ENCODE data around the gene SRSF4.
"Not testable (repeated sequence)": the region's sequence is repeated elsewhere in the genome, so short reads cannot be mapped to it uniquely, and the experiment has no call there.

Gene SRSF4

DNA sequence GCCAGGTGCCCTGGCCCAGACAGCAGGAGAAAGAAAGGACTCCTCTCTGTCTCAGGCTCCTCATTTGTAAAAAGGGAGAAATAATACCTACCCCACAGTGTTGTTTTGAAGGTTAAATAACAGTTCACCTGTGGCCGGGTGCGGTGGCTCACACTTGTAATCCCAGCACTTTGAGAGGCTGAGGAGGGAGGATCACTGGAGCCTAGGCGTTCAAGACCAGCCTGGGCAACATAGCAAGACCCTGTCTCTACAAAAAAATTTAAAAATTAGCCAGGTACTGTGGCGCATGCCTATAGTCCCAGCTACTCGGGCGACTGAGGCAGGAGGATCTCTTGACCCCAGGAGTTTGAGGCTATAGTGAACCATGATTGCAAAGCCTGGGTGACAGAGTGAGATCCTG, 55.5 kb downstream of the SRSF4 start:
- DNase-seq (ENCODE audit: low read depth in 4 of 4, low spot score in 1 of 4) = no peak

DNA sequence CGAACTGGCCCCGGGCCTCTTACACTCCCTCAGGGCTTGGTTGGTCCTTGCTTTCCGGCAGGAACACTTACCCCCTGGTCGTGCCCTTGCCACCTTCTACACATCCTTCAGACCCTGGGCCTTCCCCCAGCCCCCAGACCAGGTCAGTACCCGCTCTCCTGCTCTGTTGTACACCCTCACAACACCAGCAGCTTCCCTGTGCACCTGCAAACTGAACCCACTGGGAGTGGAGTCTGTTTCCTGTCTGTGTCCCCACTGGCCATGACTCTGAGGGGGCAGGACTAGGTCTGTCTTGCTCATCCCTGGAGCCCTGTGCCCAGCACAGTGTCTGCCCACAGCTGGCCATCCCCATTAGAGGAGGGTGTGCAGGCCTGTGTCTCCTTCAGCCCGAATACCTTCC, 55.9 kb downstream of the SRSF4 start:
- no peak for DNase-seq (ENCODE audit: low read depth in 4 of 4, low spot score in 1 of 4)

DNA sequence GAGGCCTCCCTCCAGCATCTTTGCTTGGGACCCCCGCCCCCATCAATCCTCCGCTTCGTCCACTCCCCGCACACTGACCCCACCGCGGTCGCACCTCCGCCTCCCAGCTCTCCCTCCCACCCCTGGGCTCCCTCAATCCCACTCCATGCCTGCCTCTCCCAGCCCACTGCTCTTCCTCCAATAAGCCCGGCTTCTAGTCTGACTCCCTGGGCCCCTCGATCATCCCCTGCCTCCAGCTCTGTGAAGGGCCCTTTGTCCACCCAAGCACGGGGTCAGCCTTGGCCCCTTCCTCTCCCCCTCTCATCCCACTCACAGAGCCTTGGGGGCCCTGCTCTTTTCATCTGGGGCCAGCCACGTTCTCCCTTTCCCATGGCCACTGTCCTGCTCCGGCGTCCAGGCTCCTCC, 56.5 kb downstream of the SRSF4 start:
- no peak for DNase-seq (ENCODE audit: low read depth in 4 of 4, low spot score in 1 of 4)

DNA sequence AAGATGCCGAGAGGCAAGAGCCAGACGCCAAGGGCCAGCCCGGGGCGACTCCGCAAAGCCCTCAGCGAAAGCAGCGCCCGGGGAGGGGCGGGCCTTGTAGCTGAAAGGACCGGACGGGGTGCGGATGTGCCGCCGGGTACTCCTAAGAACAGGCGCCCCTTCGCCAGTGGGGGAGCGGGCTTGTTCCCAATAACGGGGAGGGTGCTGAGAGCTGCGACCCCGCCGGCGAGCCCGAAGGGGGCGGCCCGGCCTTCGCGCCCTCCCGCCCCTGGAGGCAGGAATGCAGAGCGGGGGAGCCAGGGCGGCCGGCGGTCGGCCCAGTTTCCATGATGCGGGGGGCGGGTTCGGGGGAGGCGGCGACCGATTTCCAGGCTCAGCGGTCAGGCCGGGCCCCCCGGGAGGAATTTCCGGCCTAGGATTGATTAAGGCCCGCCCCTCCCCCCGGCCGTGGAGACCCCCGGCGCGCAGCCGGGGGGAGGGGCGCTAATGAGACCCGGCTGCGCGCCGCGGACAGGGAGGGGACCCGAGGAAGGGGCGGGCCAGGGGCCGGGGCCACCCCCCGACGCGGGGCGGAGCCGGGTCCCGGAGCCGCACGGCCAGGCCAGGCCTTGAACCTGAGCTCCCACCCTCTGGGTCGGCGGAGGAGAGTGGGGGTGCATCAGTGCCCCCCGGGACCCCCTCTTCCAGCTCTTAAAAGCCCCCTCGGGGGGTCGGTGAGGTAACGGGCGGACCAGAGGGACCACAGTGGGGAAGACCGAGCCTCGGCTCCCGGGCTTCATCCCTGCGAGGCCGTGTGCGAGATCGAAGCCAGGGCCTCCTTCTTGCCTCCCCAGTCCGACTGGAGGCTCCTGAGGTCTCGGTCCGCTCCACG, 57.1 kb downstream of the SRSF4 start:
- DNase-seq (ENCODE audit: low read depth in 4 of 4, low spot score in 1 of 4) = peak in 2 of 4 experiments; percentile 33 to 60

DNA sequence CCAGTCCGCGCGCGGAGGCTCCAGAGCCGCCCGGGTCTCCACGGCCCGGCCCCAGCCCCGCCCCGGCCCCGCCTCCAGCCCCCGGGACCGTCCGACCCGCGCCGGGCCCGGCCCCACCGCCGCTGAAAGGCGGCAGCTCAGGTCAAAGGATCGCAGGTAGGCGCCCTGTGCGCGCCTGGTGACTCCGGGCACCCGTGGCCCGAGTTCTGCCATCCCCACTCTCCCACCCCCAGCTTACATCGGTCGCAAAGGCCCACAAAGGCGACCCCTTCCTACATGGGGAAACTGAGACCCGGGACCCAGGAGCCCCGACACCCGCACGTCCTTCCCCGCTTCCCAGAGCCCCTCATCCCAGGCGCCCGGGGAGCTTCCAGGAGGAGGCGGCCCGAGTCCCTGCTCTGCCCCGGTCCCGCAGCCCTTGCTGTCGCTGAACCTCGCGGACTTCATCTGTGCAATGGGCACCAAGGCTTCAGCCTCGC, 57.8 kb downstream of the SRSF4 start, which contains the start of gene TMEM200B:
Gene TMEM200B, minus strand, starts transcription at position 17 of the 479 bp plus-strand sequence. CDS start 2,075 bp downstream, outside the sequence.
- no peak for DNase-seq (ENCODE audit: low read depth in 4 of 4, low spot score in 1 of 4)

DNA sequence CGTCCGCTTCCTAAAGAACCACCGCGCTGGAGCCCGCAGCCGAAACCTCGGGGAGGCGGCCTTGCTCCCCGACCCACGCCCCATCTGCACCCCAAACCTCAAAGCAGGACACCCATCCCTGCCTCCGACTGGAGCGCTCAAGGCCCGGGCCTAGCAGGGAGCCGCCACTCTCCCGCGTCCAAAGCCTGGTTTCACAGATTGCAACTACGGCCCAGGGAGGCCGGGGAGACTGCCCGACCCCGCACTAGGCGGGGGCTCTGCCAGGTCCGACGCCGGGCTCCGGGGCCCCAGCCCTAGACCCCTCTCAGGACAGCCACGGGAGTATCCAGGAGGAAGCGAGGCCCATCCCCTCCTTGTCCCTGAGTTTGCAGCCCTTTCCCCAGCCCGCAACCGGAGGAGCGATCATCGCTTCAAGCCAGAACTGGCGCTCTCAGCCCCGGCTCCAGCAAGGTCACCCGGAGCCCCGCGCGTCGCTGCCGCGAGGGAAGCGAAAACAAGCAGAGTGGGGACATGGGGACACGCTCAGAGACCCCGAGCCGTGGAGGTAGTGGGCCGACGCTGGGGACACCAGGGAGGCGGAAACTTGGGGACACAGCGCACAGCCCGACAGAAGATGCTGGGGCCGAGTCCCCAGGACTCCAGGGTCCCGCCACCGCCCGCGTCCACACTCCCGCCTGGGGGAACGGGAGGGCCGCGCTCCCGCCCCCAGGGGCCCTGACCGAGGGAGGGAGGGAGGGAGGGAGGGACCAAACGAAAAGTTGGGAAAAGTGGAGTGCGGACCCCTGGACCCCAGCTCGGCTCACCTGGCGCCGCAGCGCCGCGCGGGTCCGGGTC, 58.4 kb downstream of the SRSF4 start:
- peak in 1 of 4 experiments; percentile 19 for DNase-seq (ENCODE audit: low read depth in 4 of 4, low spot score in 1 of 4)

DNA sequence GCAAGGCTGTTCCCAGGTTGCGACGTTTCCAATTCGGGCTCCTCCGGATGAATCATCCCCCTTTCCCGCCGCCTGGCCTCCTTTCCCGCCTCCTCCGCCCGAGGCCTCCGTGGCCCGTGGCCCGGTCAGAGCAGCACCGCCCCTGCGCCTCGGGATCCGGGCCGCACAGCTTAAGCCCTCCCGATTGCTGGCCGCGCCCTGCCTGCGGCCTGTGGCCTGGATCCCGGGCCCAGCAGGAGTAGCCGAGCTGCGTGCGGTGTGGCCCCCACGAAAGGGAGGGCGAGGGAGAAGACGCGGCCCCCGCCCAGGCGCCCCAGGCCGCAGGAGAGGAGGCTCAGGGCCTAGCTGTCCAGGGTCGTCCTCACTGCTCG, 59.0 kb downstream of the SRSF4 start:
- no peak for DNase-seq (ENCODE audit: low read depth in 4 of 4, low spot score in 1 of 4)

DNA sequence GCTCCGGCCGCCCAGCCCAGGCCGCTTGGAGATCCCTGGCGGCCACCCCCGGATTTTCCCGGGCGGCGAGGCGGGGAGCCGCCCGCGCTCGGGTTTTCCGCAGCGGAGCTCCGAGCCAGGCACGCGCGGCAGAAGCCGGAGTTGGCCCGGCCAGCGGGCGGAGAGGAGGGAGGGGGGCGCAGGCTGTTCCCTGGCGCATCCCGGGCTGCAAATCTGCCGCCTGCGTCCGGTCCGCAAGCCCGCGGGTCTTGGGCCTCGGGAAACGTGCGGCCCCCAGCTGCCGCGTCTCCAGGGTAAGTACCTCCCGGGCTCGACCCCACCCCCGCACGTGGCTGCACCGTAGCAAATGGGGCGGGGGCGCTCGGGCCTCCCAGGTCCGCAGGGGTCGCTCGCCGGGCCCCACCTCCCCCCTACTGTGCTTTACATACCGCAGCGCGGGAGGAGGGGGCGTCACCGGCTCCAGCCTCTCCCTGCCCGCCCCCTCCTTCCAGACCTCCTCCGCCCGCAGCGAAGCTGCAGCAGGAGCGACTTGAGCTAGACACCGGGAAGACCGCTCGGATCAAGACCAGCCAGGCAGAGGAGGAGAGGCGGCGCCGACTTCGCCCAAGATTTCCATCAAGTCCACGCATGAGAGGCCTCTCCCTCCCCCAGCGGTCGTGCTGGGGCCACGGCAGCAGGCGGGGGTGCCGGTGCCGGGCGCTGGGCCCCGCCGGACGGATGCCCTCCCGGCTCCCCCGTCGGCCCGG, 59.6 kb downstream of the SRSF4 start:
- DNase-seq (ENCODE audit: low read depth in 4 of 4, low spot score in 1 of 4) = peak in 1 of 4 experiments; percentile 15

DNA sequence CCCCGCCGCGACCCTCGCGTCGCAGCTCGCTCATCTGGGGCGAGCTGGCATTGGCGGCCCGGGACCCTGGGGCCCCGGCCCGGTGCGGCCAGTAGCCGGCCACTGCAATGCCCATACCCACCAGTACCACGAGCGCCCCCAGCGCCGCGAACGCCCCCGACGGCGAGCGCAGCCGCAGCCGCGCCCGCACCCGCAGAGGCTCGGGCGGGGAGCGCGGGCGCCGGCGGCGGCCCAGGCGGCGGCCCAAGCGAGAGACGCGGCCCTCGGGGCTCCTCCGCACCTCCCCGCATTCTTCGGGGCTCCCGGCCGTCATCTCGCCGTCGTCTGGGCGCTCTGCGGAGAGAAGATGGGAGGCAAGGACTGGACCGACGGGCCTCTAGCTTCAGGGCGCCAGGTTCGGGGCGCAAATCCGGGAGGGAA, 60.2 kb downstream of the SRSF4 start:
- no peak for DNase-seq (ENCODE audit: low read depth in 4 of 4, low spot score in 1 of 4)

DNA sequence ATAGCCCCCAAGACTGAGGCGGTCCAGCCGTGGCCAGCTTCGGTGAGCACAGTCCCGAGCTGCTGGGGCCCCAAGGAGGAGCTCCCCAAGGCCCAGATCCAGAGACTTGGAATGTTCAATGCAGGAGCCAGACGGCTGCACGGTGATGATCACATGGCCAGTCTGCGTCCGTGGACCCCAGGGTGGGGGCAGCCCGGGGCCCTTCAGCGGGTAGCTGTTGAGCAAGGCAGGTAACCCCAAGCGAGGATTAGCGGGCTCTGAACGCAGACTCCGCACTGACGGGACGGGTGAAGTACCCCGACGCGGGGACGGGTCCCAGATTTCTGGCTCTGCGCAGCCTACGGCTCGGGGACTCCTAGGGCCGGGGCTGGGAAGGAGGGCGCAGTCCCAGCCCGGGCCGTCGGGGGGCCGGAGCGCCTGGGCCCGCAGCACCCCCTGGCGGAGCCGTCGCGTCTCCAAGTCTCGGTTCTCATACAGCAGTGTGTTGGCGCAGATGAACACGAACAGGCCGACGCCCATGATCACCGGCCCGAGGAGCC, 60.7 kb downstream of the SRSF4 start:
- DNase-seq (ENCODE audit: low read depth in 4 of 4, low spot score in 1 of 4) = peak in 3 of 4 experiments; percentile 41 to 58 (median 42)

DNA sequence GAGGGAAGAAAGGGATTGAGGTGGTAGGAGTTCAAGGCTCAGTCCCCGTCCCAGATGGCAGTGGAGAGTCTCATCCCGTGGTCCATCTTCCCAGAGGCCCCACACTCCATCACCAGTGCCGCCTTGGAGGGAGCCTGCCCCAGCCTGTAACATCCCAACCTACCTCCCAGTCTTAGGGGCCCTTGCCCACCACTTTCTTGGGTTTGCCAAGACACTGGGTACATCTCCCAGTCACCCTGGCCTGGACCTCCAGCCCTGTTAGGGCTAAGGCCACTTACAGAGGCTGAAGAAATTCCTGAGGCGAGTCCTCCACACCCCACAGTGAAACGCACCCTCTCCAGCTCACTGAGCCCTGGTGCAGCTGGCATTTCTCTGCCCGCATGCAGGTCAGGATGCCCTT, 61.3 kb downstream of the SRSF4 start:
- no peak for DNase-seq (ENCODE audit: low read depth in 4 of 4, low spot score in 1 of 4)

DNA sequence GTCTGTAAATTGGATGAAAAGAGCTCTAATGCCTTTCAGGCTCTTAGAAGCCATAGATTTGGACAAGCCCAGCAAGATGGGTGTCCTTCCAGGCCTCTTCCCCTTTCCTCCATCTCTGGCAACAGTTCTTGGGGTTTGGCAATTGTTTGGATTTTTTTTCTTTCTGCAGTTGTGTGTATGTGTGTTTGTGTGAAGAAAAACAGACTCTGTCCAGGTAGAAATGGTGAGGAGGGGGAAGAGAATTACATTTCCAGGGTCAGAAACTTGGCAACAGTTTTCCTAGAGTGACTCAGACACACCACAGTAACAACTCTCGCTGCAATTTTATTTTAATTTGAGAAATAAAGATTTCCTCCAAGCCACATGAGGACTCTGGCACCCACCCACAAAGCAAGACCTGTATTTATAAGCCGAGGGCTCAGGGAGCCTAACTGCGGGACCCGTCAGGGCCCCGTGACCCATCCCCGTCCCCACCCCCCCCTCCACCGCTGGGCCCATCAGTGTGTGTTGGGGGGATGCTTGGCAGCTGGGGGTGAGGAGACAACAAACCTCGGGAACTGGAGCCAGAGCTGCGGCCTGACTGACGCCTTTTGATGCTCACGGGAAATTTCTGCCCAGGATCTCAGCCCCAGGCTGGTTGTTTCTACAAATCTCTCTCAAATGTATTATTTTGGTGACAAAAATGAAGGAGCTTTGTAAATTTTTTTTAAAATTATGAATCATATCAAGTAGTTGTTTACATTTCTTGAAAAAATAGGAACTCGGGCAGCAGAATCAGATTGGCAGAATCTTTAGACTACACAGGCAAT, 62.4 kb downstream of the SRSF4 start:
- DNase-seq (ENCODE audit: low read depth in 4 of 4, low spot score in 1 of 4) = no peak

DNA sequence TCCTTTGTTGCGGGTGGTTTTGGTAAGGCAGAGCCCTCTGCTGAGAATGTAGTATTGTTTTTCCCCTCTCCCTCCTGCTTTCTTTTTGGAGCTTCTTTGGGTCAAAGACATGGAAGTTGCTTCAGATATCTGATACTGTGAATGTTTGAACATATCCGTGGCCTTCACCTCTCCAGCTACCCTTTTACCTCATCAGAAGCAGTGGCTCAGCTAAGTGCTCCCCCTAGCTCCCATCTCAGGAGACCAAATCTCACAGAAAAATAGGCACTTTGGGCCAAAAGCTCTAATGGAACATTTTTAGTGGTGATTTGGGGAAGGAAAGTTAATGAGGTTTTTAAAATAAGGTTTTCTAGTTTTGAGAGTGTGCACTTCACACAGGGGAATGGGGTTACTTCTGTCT, 64.3 kb downstream of the SRSF4 start:
- no peak for DNase-seq (ENCODE audit: low read depth in 4 of 4, low spot score in 1 of 4)

DNA sequence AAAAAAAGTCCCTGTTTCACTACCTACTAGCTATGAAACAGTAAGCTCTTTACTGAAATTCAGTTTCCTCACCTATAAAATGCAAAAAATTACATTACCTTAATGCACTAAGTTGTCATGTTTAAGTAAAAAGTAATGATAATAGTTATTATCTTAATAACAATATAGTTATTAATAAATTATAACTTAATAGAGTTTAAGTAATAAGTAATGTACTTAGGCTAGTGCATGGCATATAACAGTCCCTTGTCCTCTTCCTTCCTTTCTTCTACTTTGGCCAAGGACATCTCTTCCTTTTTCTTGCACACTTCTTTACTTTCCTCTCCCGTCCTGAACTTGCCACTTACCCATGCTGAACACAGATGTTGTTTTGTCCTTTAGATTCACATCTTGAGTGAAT, 67.0 kb downstream of the SRSF4 start:
- no peak for DNase-seq (ENCODE audit: low read depth in 4 of 4, low spot score in 1 of 4)

DNA sequence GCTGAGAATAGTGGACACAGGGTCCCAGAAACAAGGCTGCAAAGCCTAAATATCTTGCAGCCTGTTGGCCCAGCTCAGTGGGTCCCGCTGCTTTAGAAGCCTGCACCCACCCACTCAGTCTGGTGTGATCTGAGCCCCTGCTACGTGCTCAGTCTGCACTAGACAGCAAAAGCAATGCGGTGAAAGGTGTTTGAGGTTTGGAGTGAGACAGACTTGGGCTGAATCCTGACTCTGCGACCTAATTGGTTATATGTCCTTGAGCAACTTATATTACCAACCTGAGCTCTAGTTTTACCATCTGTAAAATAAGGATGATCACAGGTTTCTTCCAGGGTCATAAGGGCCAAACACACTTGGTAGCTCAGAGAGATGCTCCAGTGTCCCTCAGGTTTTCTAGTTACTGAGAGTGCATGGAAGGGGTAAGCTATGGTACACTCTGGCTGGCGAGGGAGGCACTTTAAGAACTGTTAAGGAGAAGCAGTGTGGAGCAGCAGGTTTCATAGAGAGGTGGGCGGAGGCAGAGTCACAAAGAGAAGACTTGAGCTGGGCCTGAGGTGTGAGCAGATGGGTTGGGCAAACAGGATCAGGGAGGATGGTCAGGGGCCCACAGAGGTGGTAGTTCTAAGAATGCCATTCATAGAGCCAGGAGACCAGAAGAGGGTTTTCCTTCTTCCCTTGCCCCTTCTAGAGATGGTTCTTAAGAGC, 68.1 kb downstream of the SRSF4 start:
- no peak for DNase-seq (ENCODE audit: low read depth in 4 of 4, low spot score in 1 of 4)

DNA sequence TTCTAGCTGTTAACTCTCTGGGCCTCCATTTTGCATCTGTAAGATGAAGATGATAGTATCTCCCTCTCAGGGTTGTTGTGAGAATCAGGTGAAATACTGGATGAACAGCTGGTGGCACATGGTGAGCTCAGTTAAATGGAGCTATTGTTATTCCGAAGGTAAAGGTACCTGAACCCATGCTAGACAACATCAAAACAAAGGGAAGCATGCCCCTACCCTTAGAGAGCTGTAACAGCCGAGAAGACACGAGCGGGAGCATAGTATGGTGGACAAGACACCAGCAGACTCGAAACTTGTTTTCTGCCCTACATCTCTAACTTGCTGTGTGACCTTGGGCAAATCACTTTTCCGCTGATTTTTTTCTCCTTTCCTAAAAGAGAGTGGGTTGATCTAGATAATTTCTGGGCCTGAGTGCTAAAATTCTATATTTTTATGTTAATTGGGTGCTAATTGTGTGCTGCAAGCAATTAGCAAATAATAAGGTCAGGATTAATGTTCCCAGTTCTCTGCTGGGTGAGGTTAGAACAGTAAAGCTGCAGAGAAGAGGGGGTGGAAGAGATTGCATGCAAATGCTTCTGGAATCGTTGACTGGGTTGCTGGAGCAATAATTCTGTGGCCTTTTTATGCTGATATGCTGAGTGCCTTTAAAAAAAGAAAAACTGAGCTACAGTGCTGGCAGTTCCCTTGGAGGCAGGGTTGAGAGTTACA, 68.8 kb downstream of the SRSF4 start:
- no peak for DNase-seq (ENCODE audit: low read depth in 4 of 4, low spot score in 1 of 4)

DNA sequence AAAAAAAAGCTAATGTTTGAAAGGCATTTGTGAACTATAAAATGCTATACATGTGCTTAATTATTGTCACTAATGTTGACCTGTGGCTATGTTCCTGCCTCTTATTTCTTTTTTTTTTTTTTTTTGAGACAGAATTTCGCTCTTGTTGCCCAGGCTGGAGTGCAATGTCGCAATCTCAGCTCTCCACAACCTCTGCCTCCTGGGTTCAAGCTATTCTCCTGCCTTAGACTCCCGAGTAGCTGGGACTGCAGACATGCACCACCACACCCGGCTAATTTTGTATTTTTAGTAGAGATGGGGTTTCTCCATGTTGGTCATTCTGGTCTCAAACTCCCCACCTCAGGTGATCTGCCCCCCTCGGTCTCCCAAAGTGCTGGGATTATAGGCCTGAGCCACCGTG, 73.7 kb downstream of the SRSF4 start:
- not testable (repeated sequence) for DNase-seq (ENCODE audit: low read depth in 4 of 4, low spot score in 1 of 4)

DNA sequence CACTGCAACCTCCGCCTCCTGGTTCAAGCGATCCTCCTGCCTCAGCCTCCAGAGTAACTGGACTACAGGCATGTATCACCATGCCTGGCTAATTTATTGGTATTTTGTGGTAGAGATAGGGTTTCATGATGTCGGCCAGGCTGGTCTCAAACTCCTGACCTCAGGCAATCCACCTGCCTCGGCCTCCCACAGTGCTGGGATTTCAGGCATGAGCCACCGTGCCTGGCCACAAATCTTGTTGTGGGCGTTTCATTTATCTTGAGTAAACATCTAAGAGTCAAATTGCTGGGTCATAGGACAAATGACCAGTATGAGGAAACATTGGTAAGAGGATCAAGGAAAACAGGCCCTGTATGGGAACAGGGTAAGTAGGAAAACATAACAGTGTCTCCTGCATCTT, 75.9 kb downstream of the SRSF4 start:
- DNase-seq (ENCODE audit: low read depth in 4 of 4, low spot score in 1 of 4) = no peak

DNA sequence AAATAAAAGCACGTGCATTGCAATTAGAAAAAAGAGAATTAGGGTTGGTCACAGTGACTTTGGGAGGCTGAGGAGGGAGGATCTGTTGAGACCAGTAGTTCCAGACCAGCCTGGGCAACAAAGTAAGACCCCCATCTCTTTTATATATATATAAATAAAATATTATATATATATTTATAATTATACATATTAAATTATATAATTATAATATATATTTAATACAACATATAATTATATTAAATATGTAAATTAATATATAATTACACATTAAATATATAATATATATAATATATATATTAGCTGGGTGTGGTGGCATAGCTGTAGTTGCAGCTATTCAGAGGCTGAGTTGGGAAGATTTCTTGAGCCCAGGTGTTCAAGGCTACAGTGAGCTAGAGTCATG, 81.2 kb downstream of the SRSF4 start:
- DNase-seq (ENCODE audit: low read depth in 4 of 4, low spot score in 1 of 4) = no peak
